Endothelial cell of umbilical vein (primary cell): ENCODE data around the gene CEP44. TPM values are rescaled to one million over a fixed set of nuclear protein-coding genes. Genes with fewer than 3 reads are reported as not detected.

Source experiments
- BruUV-seq: library from RNA; stranded (reverse); fragments of 400-500 nt; replicated peaks from 2 replicates; lab custom pipeline; 2021; lab: Mats Ljungman, UMichigan
- CTCF ChIA-PET: fragments of 300-600, 350-600 bp; sonication (Branson Sonifier 250); formaldehyde crosslinking; loops from one replicate; lab custom pipeline; 2021; ENCODE audit warnings: antibody characterized with exemption, inconsistent platforms; lab: Charles Lee
- POLR2A ChIA-PET: fragments of 300-600, 350-600 bp; sonication (Branson Sonifier 250); formaldehyde crosslinking; loops from one replicate; lab custom pipeline; 2021; ENCODE audit warnings: antibody characterized with exemption, inconsistent platforms; lab: Charles Lee
- DNase-seq: peaks from one replicate; pipeline ENCODE4 v3.0.0-alpha.2; 2011; ENCODE audit warnings: low read depth, low spot score
- FAIRE-seq: peaks from 2 replicates; lab custom pipeline; 2011; peaks lifted over from hg19 to GRCh38; lab: Jason Lieb, UNC
- H2AFZ ChIP-seq: 2 replicates; pipeline ENCODE4 v1.6.0; 2012; ENCODE audit warnings: low read depth, low read length, control low read depth, inconsistent platforms
- H3K27ac ChIP-seq: 2 replicates; pipeline ENCODE4 v1.5.1; 2011; ENCODE audit warnings: low read depth, mild to moderate bottlenecking, control low read depth, low read length, moderate library complexity; ENCODE audit not compliant: insufficient read depth
- H3K27me3 ChIP-seq, 2 experiments: 2 replicates each; pipeline versions ENCODE4 v1.6.0 to v1.6.1; 2011; ENCODE audit warnings: low read length in 2 of 2, mixed read lengths in 1 of 2; ENCODE audit not compliant: control insufficient read depth in 2 of 2, insufficient read depth in 2 of 2
- H3K36me3 ChIP-seq, 2 experiments: 2 replicates in 1 of 2; 3 replicates in 1 of 2; pipeline ENCODE4 v1.5.1; 2011; ENCODE audit warnings: low read length in 2 of 2, mild to moderate bottlenecking in 1 of 2, moderate library complexity in 1 of 2; ENCODE audit not compliant: control insufficient read depth in 2 of 2, insufficient read depth in 2 of 2; ENCODE audit errors: extremely low read depth in 1 of 2
- H3K4me1 ChIP-seq: 3 replicates; pipeline ENCODE4 v1.5.1; 2011; ENCODE audit warnings: mild to moderate bottlenecking, low read length; ENCODE audit not compliant: control insufficient read depth, insufficient read depth; ENCODE audit errors: extremely low read depth
- H3K4me2 ChIP-seq: 2 replicates; pipeline ENCODE4 v1.6.1; 2011; ENCODE audit warnings: low read length, control low read depth, mixed read lengths; ENCODE audit not compliant: insufficient read depth
- H3K4me3 ChIP-seq, 3 experiments: fragments of 200-600 bp in 1 of 3; sonication (generic), shearing (Covaris generic) in 1 of 3; replicated peaks in 1 of 3; 2 replicates each; pipeline ENCODE4 v1.5.1; 2011 to 2016; ENCODE audit warnings: control low read depth in 3 of 3, low read length in 3 of 3, mild to moderate bottlenecking in 2 of 3, inconsistent platforms in 1 of 3, low read depth in 1 of 3, moderate library complexity in 1 of 3; ENCODE audit not compliant: insufficient read depth in 1 of 3
- H3K79me2 ChIP-seq: 2 replicates; pipeline ENCODE4 v1.6.0; 2012; ENCODE audit warnings: low read length, inconsistent platforms; ENCODE audit not compliant: control insufficient read depth, insufficient read depth
- H3K9ac ChIP-seq: replicated peaks from 2 replicates; pipeline ENCODE3; 2011; ENCODE audit warnings: low read length, control low read depth; ENCODE audit not compliant: insufficient read depth; ENCODE audit errors: extremely low read depth
- H3K9me1 ChIP-seq: replicated peaks from 3 replicates; pipeline ENCODE4 v1.6.0; 2011; ENCODE audit warnings: mild to moderate bottlenecking, low read length; ENCODE audit not compliant: control insufficient read depth, insufficient read depth; ENCODE audit errors: extremely low read depth
- H3K9me3 ChIP-seq: replicated peaks from 2 replicates; pipeline ENCODE4 v1.5.1; 2012; ENCODE audit warnings: low read length, inconsistent platforms; ENCODE audit not compliant: control insufficient read depth, insufficient read depth
- H4K20me1 ChIP-seq: replicated peaks from 2 replicates; pipeline ENCODE3; 2011; ENCODE audit warnings: mild to moderate bottlenecking, low read length; ENCODE audit not compliant: control insufficient read depth, insufficient read depth; ENCODE audit errors: extremely low read depth
- EZH2 ChIP-seq: IDR thresholded peaks from 2 replicates; pipeline ENCODE4 v1.6.1; 2012; ENCODE audit warnings: borderline replicate concordance, low read depth, mild to moderate bottlenecking, moderate library complexity, low read length, inconsistent platforms; ENCODE audit not compliant: severe bottlenecking
- FOS ChIP-seq: IDR thresholded peaks from 2 replicates; pipeline ENCODE4 v1.6.1; 2011; ENCODE audit warnings: mild to moderate bottlenecking, low read length, moderate library complexity, borderline replicate concordance; ENCODE audit not compliant: insufficient read depth
- GATA2 ChIP-seq: IDR thresholded peaks from 2 replicates; pipeline ENCODE4 v1.7.0; 2011; ENCODE audit warnings: low read depth, mild to moderate bottlenecking, moderate library complexity, mixed read lengths, low read length; ENCODE audit not compliant: insufficient read length, insufficient read depth
- JUN ChIP-seq: IDR thresholded peaks from 2 replicates; pipeline ENCODE4 v1.6.1; 2011; ENCODE audit warnings: borderline replicate concordance, low read depth; ENCODE audit not compliant: insufficient read length, insufficient read depth
- MYC ChIP-seq: IDR thresholded peaks from one replicate; pipeline ENCODE4 v1.6.1; 2011; ENCODE audit warnings: mild to moderate bottlenecking, low read depth, low read length
- POLR2A ChIP-seq: IDR thresholded peaks from 2 replicates; pipeline ENCODE4 v1.6.1; 2012; ENCODE audit warnings: low read depth, mild to moderate bottlenecking, control low read depth, low read length
- POLR2AphosphoS5 ChIP-seq: IDR thresholded peaks from 2 replicates; pipeline ENCODE4 v1.6.1; 2012; ENCODE audit warnings: low read depth, mild to moderate bottlenecking, control low read depth, low read length, moderate library complexity; ENCODE audit not compliant: insufficient read depth
- dilution Hi-C: fragments of 300-500 bp; cut with MboI; formaldehyde crosslinking; loops from one replicate; pipeline ENCODE4 v1.15.0; 2019; ENCODE audit warnings: low sequenced_read_pairs; ENCODE audit not compliant: extremely low pct_ligation_motif_present
- intact Hi-C: fragments of 100-400 bp; cut with micrococcal nuclease; formaldehyde crosslinking; loops from one replicate; pipeline ENCODE4 v1.10.0; 2022
- polyA plus RNA-seq, 4 experiments: library from polyadenylated mRNA; depleted of rRNA in 3 of 4; stranded (reverse) in 3 of 4; unstranded in 1 of 4; fragments of >200 nt; gene quantifications; 2 replicates each; pipeline versions ENCODE4 v1.2.1 to v1.2.3, GENCODE V29; 2011 to 2012; ENCODE audit warnings: missing spikeins in 1 of 4
- total RNA-seq: library from RNA; stranded (reverse); gene quantifications from 2 replicates; pipeline ENCODE4 v1.2.3, GENCODE V29; 2021
- TF ChIP-seq, protein P1 (sequence below), 2 donors: IDR thresholded peaks; 1 replicate in 1 of 2; 2 replicates in 1 of 2; pipeline ENCODE4 v1.5.1; 2011; ENCODE audit warnings: low read length in 2 of 2, mild to moderate bottlenecking in 2 of 2, moderate library complexity in 2 of 2, control low read depth in 1 of 2, inconsistent platforms in 1 of 2, low read depth in 1 of 2; ENCODE audit not compliant: insufficient read depth in 1 of 2; ENCODE audit errors: extremely low read depth in 1 of 2
- TF ChIP-seq, protein P2 (sequence below): IDR thresholded peaks from 2 replicates; pipeline ENCODE4 v1.6.1; 2011; ENCODE audit not compliant: insufficient read depth, insufficient read length

The CEP44 gene
- total and polyA plus RNA-seq, 2 donors (not counting 3 experiments of a cell fraction or from before 2014, with no cell fraction given) = 2.0 to 13.0 TPM

GRCh38 chr4:174357321-174357720 is 73.6 kb downstream of the CEP44 start:
- Histone ChIP-seq H3K9ac (no peak overlapping the region), H3K27me3 (no peaks in the 10 kb centered on the region), H3K27ac (no peak overlapping the region), H3K79me2 (no peaks in the 10 kb centered on the region), H2AFZ (no peak overlapping the region), H4K20me1 (no peaks in the 10 kb centered on the region), H3K4me1 (no peaks in the 10 kb centered on the region), H3K4me3 (no peak overlapping the region), H3K36me3 (no peaks in the 10 kb centered on the region), H3K9me3 (no peaks in the 10 kb centered on the region), H3K9me1 (no peaks in the 10 kb centered on the region), H3K4me2 (no peak overlapping the region)
- BruUV-seq = no TSS peak
- ChIA-PET CTCF (no interaction called here), POLR2A (interaction anchor here (0.6 kb wide), 1 partner anchor 973 kb away, joined by 3 read pairs; no protein-coding TSS in a partner anchor)
- dilution Hi-C loops (no loop called here), intact Hi-C loops (no loop called here)
- no peak for DNase-seq
- FAIRE-seq = no peak
- TF ChIP-seq, protein P1, sequence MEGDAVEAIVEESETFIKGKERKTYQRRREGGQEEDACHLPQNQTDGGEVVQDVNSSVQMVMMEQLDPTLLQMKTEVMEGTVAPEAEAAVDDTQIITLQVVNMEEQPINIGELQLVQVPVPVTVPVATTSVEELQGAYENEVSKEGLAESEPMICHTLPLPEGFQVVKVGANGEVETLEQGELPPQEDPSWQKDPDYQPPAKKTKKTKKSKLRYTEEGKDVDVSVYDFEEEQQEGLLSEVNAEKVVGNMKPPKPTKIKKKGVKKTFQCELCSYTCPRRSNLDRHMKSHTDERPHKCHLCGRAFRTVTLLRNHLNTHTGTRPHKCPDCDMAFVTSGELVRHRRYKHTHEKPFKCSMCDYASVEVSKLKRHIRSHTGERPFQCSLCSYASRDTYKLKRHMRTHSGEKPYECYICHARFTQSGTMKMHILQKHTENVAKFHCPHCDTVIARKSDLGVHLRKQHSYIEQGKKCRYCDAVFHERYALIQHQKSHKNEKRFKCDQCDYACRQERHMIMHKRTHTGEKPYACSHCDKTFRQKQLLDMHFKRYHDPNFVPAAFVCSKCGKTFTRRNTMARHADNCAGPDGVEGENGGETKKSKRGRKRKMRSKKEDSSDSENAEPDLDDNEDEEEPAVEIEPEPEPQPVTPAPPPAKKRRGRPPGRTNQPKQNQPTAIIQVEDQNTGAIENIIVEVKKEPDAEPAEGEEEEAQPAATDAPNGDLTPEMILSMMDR (IDR thresholded peaks at IDR 0.05; ENCODE audit: extremely low read depth in 1 of 2, insufficient read depth in 1 of 2, low read depth in 1 of 2, low read length in 2 of 2) = no peak
- TF ChIP-seq POLR2A = no peak
- no peak for TF ChIP-seq FOS
- TF ChIP-seq EZH2 = no peak
- no peak for TF ChIP-seq JUN
- TF ChIP-seq, protein P2, sequence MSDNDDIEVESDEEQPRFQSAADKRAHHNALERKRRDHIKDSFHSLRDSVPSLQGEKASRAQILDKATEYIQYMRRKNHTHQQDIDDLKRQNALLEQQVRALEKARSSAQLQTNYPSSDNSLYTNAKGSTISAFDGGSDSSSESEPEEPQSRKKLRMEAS = no peak
- no peak for TF ChIP-seq POLR2AphosphoS5
- TF ChIP-seq MYC = no peak
- no peak for TF ChIP-seq GATA2
